Astrocyte (in vitro differentiated cells and primary cell): ENCODE data around the gene HNRNPL. TPM values are rescaled to one million over a fixed set of nuclear protein-coding genes. Genes with fewer than 3 reads are reported as not detected.

ENCODE experiments used
- DNase-seq: peaks from one replicate; pipeline ENCODE4 v3.0.0-alpha.2; 2010; ENCODE audit warnings: low read depth
- FAIRE-seq: peaks from 2 replicates; lab custom pipeline; 2011; peaks lifted over from hg19 to GRCh38; lab: Jason Lieb, UNC
- H2AFZ ChIP-seq: 2 replicates; pipeline ENCODE4 v1.6.0; 2012; ENCODE audit warnings: low read depth, low read length, inconsistent platforms
- H3K27ac ChIP-seq: 2 replicates; pipeline ENCODE4 v1.5.1; 2011; ENCODE audit warnings: low read depth, low read length, inconsistent platforms
- H3K27me3 ChIP-seq: 2 replicates; pipeline ENCODE4 v1.6.0; 2011; ENCODE audit warnings: low read length, inconsistent platforms; ENCODE audit not compliant: insufficient read depth
- H3K36me3 ChIP-seq: 2 replicates; pipeline ENCODE4 v1.5.1; 2011; ENCODE audit warnings: low read length, inconsistent platforms; ENCODE audit not compliant: insufficient read depth
- H3K4me1 ChIP-seq: 2 replicates; pipeline ENCODE4 v1.5.1; 2011; ENCODE audit warnings: low read length, inconsistent platforms; ENCODE audit not compliant: insufficient read depth
- H3K4me2 ChIP-seq: 2 replicates; pipeline ENCODE4 v1.6.0; 2012; ENCODE audit warnings: low read length, inconsistent platforms
- H3K4me3 ChIP-seq: 2 replicates; pipeline ENCODE4 v1.5.1; 2011; ENCODE audit warnings: low read depth, mild to moderate bottlenecking, low read length, inconsistent platforms; ENCODE audit not compliant: insufficient read depth
- H3K79me2 ChIP-seq: 2 replicates; pipeline ENCODE4 v1.6.0; 2012; ENCODE audit warnings: mild to moderate bottlenecking, low read length, inconsistent platforms; ENCODE audit not compliant: insufficient read depth
- H3K9ac ChIP-seq: 2 replicates; pipeline ENCODE4 v1.6.0; 2012; ENCODE audit warnings: mild to moderate bottlenecking, low read length, inconsistent platforms
- H3K9me3 ChIP-seq: 2 replicates; pipeline ENCODE4 v1.5.1; 2012; ENCODE audit warnings: low read depth, mild to moderate bottlenecking, low read length, inconsistent platforms; ENCODE audit not compliant: insufficient read depth
- H4K20me1 ChIP-seq: 2 replicates; pipeline ENCODE4 v1.6.0; 2012; ENCODE audit warnings: low read length, inconsistent platforms; ENCODE audit not compliant: insufficient read depth
- H3K27ac Mint-ChIP-seq: one replicate; pipeline ENCODE4 v1.8.0; 2021; ENCODE audit warnings: mild to moderate bottlenecking, mixed read lengths; ENCODE audit not compliant: unreplicated experiment
- H3K27me3 Mint-ChIP-seq: one replicate; pipeline ENCODE4 v1.8.0; 2021; ENCODE audit warnings: low read depth, mixed read lengths; ENCODE audit not compliant: unreplicated experiment
- H3K36me3 Mint-ChIP-seq: one replicate; pipeline ENCODE4 v1.8.0; 2021; ENCODE audit warnings: low read depth, mixed read lengths; ENCODE audit not compliant: unreplicated experiment
- H3K4me1 Mint-ChIP-seq: one replicate; pipeline ENCODE4 v1.8.0; 2021; ENCODE audit warnings: low read depth, mixed read lengths; ENCODE audit not compliant: unreplicated experiment
- H3K4me3 Mint-ChIP-seq: one replicate; pipeline ENCODE4 v1.8.0; 2021; ENCODE audit warnings: mild to moderate bottlenecking, moderate library complexity, mixed read lengths; ENCODE audit not compliant: unreplicated experiment
- H3K9me3 Mint-ChIP-seq: one replicate; pipeline ENCODE4 v1.8.0; 2021; ENCODE audit warnings: mild to moderate bottlenecking, mixed read lengths; ENCODE audit not compliant: unreplicated experiment
- EZH2 ChIP-seq: IDR thresholded peaks from 2 replicates; pipeline ENCODE4 v1.6.1; 2012; ENCODE audit warnings: mild to moderate bottlenecking, low read length, inconsistent platforms; ENCODE audit not compliant: insufficient read depth
- total RNA-seq: library from RNA; stranded (reverse); gene quantifications from 2 replicates; pipeline ENCODE4 v1.2.1, GENCODE V29; 2021
- TF ChIP-seq, protein P1 (sequence below): IDR thresholded peaks from 2 replicates; pipeline ENCODE4 v1.5.1; 2011; ENCODE audit warnings: low read depth, mild to moderate bottlenecking, inconsistent platforms, low read length, moderate library complexity; ENCODE audit not compliant: insufficient read depth

Gene HNRNPL
- total RNA-seq, 1 donor from 2014 or later = 314 TPM

GRCh38 chr19:38788478-38789243 is 61.1 kb downstream of the HNRNPL start, which contains the start of gene LGALS7B:
TSS of gene LGALS7B (plus strand) at chr19:38789200. CDS start at chr19:38789227, 27 bp downstream.
- H3K27ac ChIP-seq = no peak within 1 kb of the TSS
- Mint-ChIP-seq H3K4me3 (no peak within 1 kb of the TSS), H3K27ac (no peak within 1 kb of the TSS), H3K27me3 (peaks cover 4% of the 10 kb centered on the region), H3K4me1 (peaks cover 4% of the 10 kb centered on the region), H3K9me3 (peaks cover 3% of the 10 kb centered on the region), H3K36me3 (no peaks in the 10 kb centered on the region)
- no peak for TF ChIP-seq EZH2
- TF ChIP-seq, protein P1, sequence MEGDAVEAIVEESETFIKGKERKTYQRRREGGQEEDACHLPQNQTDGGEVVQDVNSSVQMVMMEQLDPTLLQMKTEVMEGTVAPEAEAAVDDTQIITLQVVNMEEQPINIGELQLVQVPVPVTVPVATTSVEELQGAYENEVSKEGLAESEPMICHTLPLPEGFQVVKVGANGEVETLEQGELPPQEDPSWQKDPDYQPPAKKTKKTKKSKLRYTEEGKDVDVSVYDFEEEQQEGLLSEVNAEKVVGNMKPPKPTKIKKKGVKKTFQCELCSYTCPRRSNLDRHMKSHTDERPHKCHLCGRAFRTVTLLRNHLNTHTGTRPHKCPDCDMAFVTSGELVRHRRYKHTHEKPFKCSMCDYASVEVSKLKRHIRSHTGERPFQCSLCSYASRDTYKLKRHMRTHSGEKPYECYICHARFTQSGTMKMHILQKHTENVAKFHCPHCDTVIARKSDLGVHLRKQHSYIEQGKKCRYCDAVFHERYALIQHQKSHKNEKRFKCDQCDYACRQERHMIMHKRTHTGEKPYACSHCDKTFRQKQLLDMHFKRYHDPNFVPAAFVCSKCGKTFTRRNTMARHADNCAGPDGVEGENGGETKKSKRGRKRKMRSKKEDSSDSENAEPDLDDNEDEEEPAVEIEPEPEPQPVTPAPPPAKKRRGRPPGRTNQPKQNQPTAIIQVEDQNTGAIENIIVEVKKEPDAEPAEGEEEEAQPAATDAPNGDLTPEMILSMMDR = no peak
- DNase-seq (no peak), FAIRE-seq (no peak)
- peaks cover 5% of the 10 kb centered on the region for H3K4me1 ChIP-seq
- no peaks in the 10 kb centered on the region for H3K9me3 ChIP-seq
- no peak within 1 kb of the TSS for H2AFZ ChIP-seq
- no peak within 1 kb of the TSS for H3K4me2 ChIP-seq
- no peaks in the 10 kb centered on the region for H3K27me3 ChIP-seq
- no peaks in the 10 kb centered on the region for H3K36me3 ChIP-seq
- H3K4me3 ChIP-seq = no peak within 1 kb of the TSS
- H3K9ac ChIP-seq = no peak within 1 kb of the TSS
- H3K79me2 ChIP-seq = no peaks in the 10 kb centered on the region
- H4K20me1 ChIP-seq = no peaks in the 10 kb centered on the region

DNA sequence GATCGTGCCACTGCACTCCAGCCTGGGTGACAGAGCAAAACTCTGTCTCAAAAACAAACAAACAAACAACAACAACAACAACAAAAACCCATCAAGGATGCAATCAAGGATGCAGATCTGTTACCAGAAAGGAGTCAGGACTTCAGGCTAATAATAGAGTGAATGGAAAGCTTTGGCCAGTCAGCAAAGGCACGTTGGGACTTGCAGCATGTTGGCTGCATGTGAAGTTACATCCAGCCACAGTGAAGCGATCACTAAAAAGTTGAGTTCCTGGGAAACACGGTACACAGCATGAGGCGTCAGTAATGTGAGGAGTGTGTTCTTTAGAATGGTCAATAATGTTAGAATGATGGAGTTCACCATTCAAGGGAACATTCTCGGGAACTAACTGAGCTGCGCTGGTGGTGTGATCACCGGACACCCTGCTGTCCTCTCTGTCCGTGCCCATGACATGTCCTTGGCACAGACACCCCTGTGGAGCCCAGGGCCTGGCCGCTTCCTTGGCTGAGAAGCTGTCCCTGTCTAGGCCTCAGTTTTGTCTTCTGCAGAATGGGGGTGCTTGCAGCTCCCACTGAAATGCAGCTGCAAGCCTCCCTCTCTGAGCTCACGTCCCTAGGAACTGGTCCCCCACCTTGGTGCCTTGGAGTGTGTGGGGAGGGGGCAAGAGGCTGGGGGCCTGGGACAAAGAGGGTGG is 63.1 kb downstream of the HNRNPL start:
- Histone ChIP-seq H3K9ac (no peak overlapping the region), H3K27ac (no peak overlapping the region), H4K20me1 (no peaks in the 10 kb centered on the region), H3K4me3 (no peak overlapping the region), H3K4me2 (no peak overlapping the region), H3K4me1 (no peaks in the 10 kb centered on the region), H3K9me3 (no peaks in the 10 kb centered on the region), H3K79me2 (no peaks in the 10 kb centered on the region), H3K36me3 (no peaks in the 10 kb centered on the region), H3K27me3 (peaks cover under 1% of the 10 kb centered on the region), H2AFZ (no peak overlapping the region)
- H3K4me3 Mint-ChIP-seq = no peak overlapping the region
- peaks cover 4% of the 10 kb centered on the region for H3K27me3 Mint-ChIP-seq
- no peak for FAIRE-seq
- TF ChIP-seq EZH2 = no peak
- TF ChIP-seq, protein P1 = no peak
- H3K4me1 Mint-ChIP-seq = no peaks in the 10 kb centered on the region
- DNase-seq = no peak
- H3K9me3 Mint-ChIP-seq = peaks cover 3% of the 10 kb centered on the region
- H3K36me3 Mint-ChIP-seq = no peaks in the 10 kb centered on the region
- no peak overlapping the region for H3K27ac Mint-ChIP-seq

Other genes with a start within 250 kb of the HNRNPL start
- 0.87 and 1.7 TPM in 2 replicates for gene MAP4K1, start 232.0 kb downstream of the HNRNPL start, total RNA-seq
- gene EIF3K, start 230.8 kb downstream of the HNRNPL start, total RNA-seq = 222 and 229 TPM in 2 replicates
- 805 and 879 TPM in 2 replicates for gene ACTN4, start 202.3 kb downstream of the HNRNPL start, total RNA-seq
- 4.6 and 6.0 TPM in 2 replicates for gene CAPN12, start 105.5 kb downstream of the HNRNPL start, total RNA-seq
- gene LGALS7, start 76.5 kb downstream of the HNRNPL start, total RNA-seq = not detected in 2 replicates
- gene LGALS7B, start 60.8 kb downstream of the HNRNPL start, total RNA-seq = not detected in 2 replicates
- gene LGALS4, start 37.0 kb downstream of the HNRNPL start, total RNA-seq = 0.32 TPM in 1 of 2 replicates, not detected in the other
- gene ECH1, start 18.2 kb downstream of the HNRNPL start, total RNA-seq = 51.4 and 53.3 TPM in 2 replicates
- 0.91 and 1.3 TPM in 2 replicates for gene RINL, start 28.3 kb upstream of the HNRNPL start, total RNA-seq
- 35.3 and 35.7 TPM in 2 replicates for gene SIRT2, start 49.6 kb upstream of the HNRNPL start, total RNA-seq
- 19.3 and 21.7 TPM in 2 replicates for gene NFKBIB, start 50.0 kb upstream of the HNRNPL start, total RNA-seq
- gene CCER2, start 62.2 kb upstream of the HNRNPL start, total RNA-seq = 0.36 and 0.89 TPM in 2 replicates
- gene SARS2, start 80.8 kb upstream of the HNRNPL start, total RNA-seq = 21.1 and 24.8 TPM in 2 replicates
- 57.5 and 59.5 TPM in 2 replicates for gene MRPS12, start 81.0 kb upstream of the HNRNPL start, total RNA-seq
- gene FBXO17, start 125.8 kb upstream of the HNRNPL start, total RNA-seq = 14.7 and 15.9 TPM in 2 replicates
- 4.1 and 7.1 TPM in 2 replicates for gene FBXO27, start 182.6 kb upstream of the HNRNPL start, total RNA-seq
- gene ACP7, start 234.4 kb upstream of the HNRNPL start, total RNA-seq = not detected in 2 replicates